OCI-LY1 (cell line): ENCODE data around the gene FAH.

ENCODE experiments used
- EZH2 ChIP-seq: fragments of 200-600 bp; sonication (generic), shearing (Covaris generic); IDR thresholded peaks from 2 replicates; pipeline ENCODE4 v1.8.0; 2017; ENCODE audit warnings: borderline replicate concordance, mixed run types, mild to moderate bottlenecking, antibody characterized with exemption, low read length, moderate library complexity, mixed read lengths
- TF ChIP-seq, protein P1 (sequence below): fragments of 200-600 bp; sonication (generic), shearing (Covaris generic); IDR thresholded peaks from 2 replicates; pipeline ENCODE4 v1.5.1; 2017; ENCODE audit warnings: mild to moderate bottlenecking, antibody characterized with exemption, low read length, moderate library complexity, mixed read lengths

DNA sequence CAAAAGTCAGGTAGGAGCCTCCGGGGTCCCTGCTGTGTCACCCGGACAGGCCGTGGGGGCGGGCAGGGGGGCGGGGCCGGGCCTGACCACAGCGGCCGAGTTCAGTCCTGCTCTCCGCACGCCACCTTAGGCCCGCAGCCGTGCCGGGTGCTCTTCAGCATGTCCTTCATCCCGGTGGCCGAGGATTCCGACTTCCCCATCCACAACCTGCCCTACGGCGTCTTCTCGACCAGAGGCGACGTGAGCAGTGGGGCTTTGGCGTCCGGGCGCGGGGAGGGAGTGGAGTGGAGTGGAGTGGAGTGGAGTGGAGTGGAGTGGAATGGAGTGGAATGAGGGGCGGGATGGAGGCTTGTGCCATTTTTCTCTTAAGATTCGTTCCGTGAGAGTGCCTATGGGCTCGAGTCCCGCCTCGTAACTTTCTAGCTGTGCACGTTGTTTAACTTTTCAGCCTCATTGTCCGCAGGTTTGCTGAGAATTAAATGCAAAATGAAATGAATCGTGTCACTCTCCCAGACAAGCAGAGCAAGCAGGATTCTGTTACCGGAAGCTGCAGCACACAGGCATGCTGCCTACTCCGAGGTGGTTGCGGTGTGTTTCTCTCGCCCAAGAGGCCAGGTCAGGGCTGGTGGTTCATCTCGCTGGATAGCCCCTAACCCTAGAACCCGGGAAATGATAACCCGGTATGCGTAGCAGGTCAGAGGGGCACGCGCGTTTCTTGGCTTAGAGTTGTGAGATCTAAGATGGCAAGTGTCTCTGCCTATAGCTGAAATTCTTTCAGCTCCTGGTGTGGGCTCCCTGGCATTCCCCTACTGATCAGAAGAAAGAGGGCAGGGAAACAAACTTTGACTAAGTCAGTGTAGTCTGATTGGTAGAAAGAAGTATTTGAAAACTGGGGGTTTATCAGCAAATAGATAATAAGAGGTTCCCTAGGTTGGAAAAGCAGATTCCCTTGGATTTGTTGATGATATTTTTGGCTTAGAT, at the start of gene FAH:
- TF ChIP-seq, protein P1, sequence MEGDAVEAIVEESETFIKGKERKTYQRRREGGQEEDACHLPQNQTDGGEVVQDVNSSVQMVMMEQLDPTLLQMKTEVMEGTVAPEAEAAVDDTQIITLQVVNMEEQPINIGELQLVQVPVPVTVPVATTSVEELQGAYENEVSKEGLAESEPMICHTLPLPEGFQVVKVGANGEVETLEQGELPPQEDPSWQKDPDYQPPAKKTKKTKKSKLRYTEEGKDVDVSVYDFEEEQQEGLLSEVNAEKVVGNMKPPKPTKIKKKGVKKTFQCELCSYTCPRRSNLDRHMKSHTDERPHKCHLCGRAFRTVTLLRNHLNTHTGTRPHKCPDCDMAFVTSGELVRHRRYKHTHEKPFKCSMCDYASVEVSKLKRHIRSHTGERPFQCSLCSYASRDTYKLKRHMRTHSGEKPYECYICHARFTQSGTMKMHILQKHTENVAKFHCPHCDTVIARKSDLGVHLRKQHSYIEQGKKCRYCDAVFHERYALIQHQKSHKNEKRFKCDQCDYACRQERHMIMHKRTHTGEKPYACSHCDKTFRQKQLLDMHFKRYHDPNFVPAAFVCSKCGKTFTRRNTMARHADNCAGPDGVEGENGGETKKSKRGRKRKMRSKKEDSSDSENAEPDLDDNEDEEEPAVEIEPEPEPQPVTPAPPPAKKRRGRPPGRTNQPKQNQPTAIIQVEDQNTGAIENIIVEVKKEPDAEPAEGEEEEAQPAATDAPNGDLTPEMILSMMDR = no peak
- TF ChIP-seq EZH2 = no peak
